Endothelial cell of umbilical vein (primary cell): Measurements from ENCODE around the gene SEC22A. TPM values are rescaled to one million over a fixed set of nuclear protein-coding genes. Genes with fewer than 3 reads are reported as not detected.

Experiments
- BruUV-seq: library from RNA; stranded (reverse); fragments of 400-500 nt; replicated peaks from 2 replicates; lab custom pipeline; 2021; lab: Mats Ljungman, UMichigan
- CTCF ChIA-PET: fragments of 300-600, 350-600 bp; sonication (Branson Sonifier 250); formaldehyde crosslinking; loops from one replicate; lab custom pipeline; 2021; ENCODE audit warnings: antibody characterized with exemption, inconsistent platforms; lab: Charles Lee
- POLR2A ChIA-PET: fragments of 300-600, 350-600 bp; sonication (Branson Sonifier 250); formaldehyde crosslinking; loops from one replicate; lab custom pipeline; 2021; ENCODE audit warnings: antibody characterized with exemption, inconsistent platforms; lab: Charles Lee
- DNase-seq: peaks from one replicate; pipeline ENCODE4 v3.0.0-alpha.2; 2011; ENCODE audit warnings: low read depth, low spot score
- FAIRE-seq: peaks from 2 replicates; lab custom pipeline; 2011; peaks lifted over from hg19 to GRCh38; lab: Jason Lieb, UNC
- H2AFZ ChIP-seq: 2 replicates; pipeline ENCODE4 v1.6.0; 2012; ENCODE audit warnings: low read depth, low read length, control low read depth, inconsistent platforms
- H3K27ac ChIP-seq: 2 replicates; pipeline ENCODE4 v1.5.1; 2011; ENCODE audit warnings: low read depth, mild to moderate bottlenecking, control low read depth, low read length, moderate library complexity; ENCODE audit not compliant: insufficient read depth
- H3K27me3 ChIP-seq, 2 experiments: 2 replicates each; pipeline versions ENCODE4 v1.6.0 to v1.6.1; 2011; ENCODE audit warnings: low read length in 2 of 2, mixed read lengths in 1 of 2; ENCODE audit not compliant: control insufficient read depth in 2 of 2, insufficient read depth in 2 of 2
- H3K36me3 ChIP-seq, 2 experiments: 2 replicates in 1 of 2; 3 replicates in 1 of 2; pipeline ENCODE4 v1.5.1; 2011; ENCODE audit warnings: low read length in 2 of 2, mild to moderate bottlenecking in 1 of 2, moderate library complexity in 1 of 2; ENCODE audit not compliant: control insufficient read depth in 2 of 2, insufficient read depth in 2 of 2; ENCODE audit errors: extremely low read depth in 1 of 2
- H3K4me1 ChIP-seq: 3 replicates; pipeline ENCODE4 v1.5.1; 2011; ENCODE audit warnings: mild to moderate bottlenecking, low read length; ENCODE audit not compliant: control insufficient read depth, insufficient read depth; ENCODE audit errors: extremely low read depth
- H3K4me2 ChIP-seq: 2 replicates; pipeline ENCODE4 v1.6.1; 2011; ENCODE audit warnings: low read length, control low read depth, mixed read lengths; ENCODE audit not compliant: insufficient read depth
- H3K4me3 ChIP-seq, 3 experiments: fragments of 200-600 bp in 1 of 3; sonication (generic), shearing (Covaris generic) in 1 of 3; replicated peaks in 1 of 3; 2 replicates each; pipeline ENCODE4 v1.5.1; 2011 to 2016; ENCODE audit warnings: control low read depth in 3 of 3, low read length in 3 of 3, mild to moderate bottlenecking in 2 of 3, inconsistent platforms in 1 of 3, low read depth in 1 of 3, moderate library complexity in 1 of 3; ENCODE audit not compliant: insufficient read depth in 1 of 3
- H3K79me2 ChIP-seq: 2 replicates; pipeline ENCODE4 v1.6.0; 2012; ENCODE audit warnings: low read length, inconsistent platforms; ENCODE audit not compliant: control insufficient read depth, insufficient read depth
- H3K9ac ChIP-seq: replicated peaks from 2 replicates; pipeline ENCODE3; 2011; ENCODE audit warnings: low read length, control low read depth; ENCODE audit not compliant: insufficient read depth; ENCODE audit errors: extremely low read depth
- H3K9me1 ChIP-seq: replicated peaks from 3 replicates; pipeline ENCODE4 v1.6.0; 2011; ENCODE audit warnings: mild to moderate bottlenecking, low read length; ENCODE audit not compliant: control insufficient read depth, insufficient read depth; ENCODE audit errors: extremely low read depth
- H3K9me3 ChIP-seq: replicated peaks from 2 replicates; pipeline ENCODE4 v1.5.1; 2012; ENCODE audit warnings: low read length, inconsistent platforms; ENCODE audit not compliant: control insufficient read depth, insufficient read depth
- H4K20me1 ChIP-seq: replicated peaks from 2 replicates; pipeline ENCODE3; 2011; ENCODE audit warnings: mild to moderate bottlenecking, low read length; ENCODE audit not compliant: control insufficient read depth, insufficient read depth; ENCODE audit errors: extremely low read depth
- EZH2 ChIP-seq: IDR thresholded peaks from 2 replicates; pipeline ENCODE4 v1.6.1; 2012; ENCODE audit warnings: borderline replicate concordance, low read depth, mild to moderate bottlenecking, moderate library complexity, low read length, inconsistent platforms; ENCODE audit not compliant: severe bottlenecking
- FOS ChIP-seq: IDR thresholded peaks from 2 replicates; pipeline ENCODE4 v1.6.1; 2011; ENCODE audit warnings: mild to moderate bottlenecking, low read length, moderate library complexity, borderline replicate concordance; ENCODE audit not compliant: insufficient read depth
- GATA2 ChIP-seq: IDR thresholded peaks from 2 replicates; pipeline ENCODE4 v1.7.0; 2011; ENCODE audit warnings: low read depth, mild to moderate bottlenecking, moderate library complexity, mixed read lengths, low read length; ENCODE audit not compliant: insufficient read length, insufficient read depth
- JUN ChIP-seq: IDR thresholded peaks from 2 replicates; pipeline ENCODE4 v1.6.1; 2011; ENCODE audit warnings: borderline replicate concordance, low read depth; ENCODE audit not compliant: insufficient read length, insufficient read depth
- MYC ChIP-seq: IDR thresholded peaks from one replicate; pipeline ENCODE4 v1.6.1; 2011; ENCODE audit warnings: mild to moderate bottlenecking, low read depth, low read length
- POLR2A ChIP-seq: IDR thresholded peaks from 2 replicates; pipeline ENCODE4 v1.6.1; 2012; ENCODE audit warnings: low read depth, mild to moderate bottlenecking, control low read depth, low read length
- POLR2AphosphoS5 ChIP-seq: IDR thresholded peaks from 2 replicates; pipeline ENCODE4 v1.6.1; 2012; ENCODE audit warnings: low read depth, mild to moderate bottlenecking, control low read depth, low read length, moderate library complexity; ENCODE audit not compliant: insufficient read depth
- dilution Hi-C: fragments of 300-500 bp; cut with MboI; formaldehyde crosslinking; loops from one replicate; pipeline ENCODE4 v1.15.0; 2019; ENCODE audit warnings: low sequenced_read_pairs; ENCODE audit not compliant: extremely low pct_ligation_motif_present
- intact Hi-C: fragments of 100-400 bp; cut with micrococcal nuclease; formaldehyde crosslinking; loops from one replicate; pipeline ENCODE4 v1.10.0; 2022
- polyA plus RNA-seq, 4 experiments: library from polyadenylated mRNA; depleted of rRNA in 3 of 4; stranded (reverse) in 3 of 4; unstranded in 1 of 4; fragments of >200 nt; gene quantifications; 2 replicates each; pipeline versions ENCODE4 v1.2.1 to v1.2.3, GENCODE V29; 2011 to 2012; ENCODE audit warnings: missing spikeins in 1 of 4
- total RNA-seq: library from RNA; stranded (reverse); gene quantifications from 2 replicates; pipeline ENCODE4 v1.2.3, GENCODE V29; 2021
- TF ChIP-seq, protein P1 (sequence below): IDR thresholded peaks from 2 replicates; pipeline ENCODE4 v1.6.1; 2011; ENCODE audit not compliant: insufficient read depth, insufficient read length
- TF ChIP-seq, protein P2 (sequence below), 2 donors: IDR thresholded peaks; 1 replicate in 1 of 2; 2 replicates in 1 of 2; pipeline ENCODE4 v1.5.1; 2011; ENCODE audit warnings: low read length in 2 of 2, mild to moderate bottlenecking in 2 of 2, moderate library complexity in 2 of 2, control low read depth in 1 of 2, inconsistent platforms in 1 of 2, low read depth in 1 of 2; ENCODE audit not compliant: insufficient read depth in 1 of 2; ENCODE audit errors: extremely low read depth in 1 of 2

The SEC22A gene
- total and polyA plus RNA-seq, 2 donors (not counting 3 experiments of a cell fraction or from before 2014, with no cell fraction given) = 20.1 to 26.8 TPM

DNA sequence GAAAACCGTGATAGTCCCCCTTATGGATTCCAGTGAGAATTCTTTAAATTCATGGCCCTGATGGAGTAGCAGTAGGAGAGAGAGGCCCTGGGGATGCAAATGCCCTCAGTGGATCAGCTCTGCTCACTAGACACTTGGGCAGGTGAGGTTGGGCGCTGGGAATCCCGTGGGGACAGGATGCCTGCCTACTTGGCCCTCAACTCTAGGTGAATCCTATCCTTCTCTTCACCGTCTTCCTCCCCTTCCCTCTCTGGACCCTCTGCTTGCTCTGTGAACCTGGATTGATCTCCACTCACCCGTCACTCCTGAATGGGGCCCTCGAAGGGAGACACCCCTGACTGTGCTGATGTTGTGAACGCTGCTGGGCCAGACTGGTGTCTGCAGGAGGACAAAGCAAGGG is 77.4 kb downstream of the SEC22A start:
- no peaks in the 10 kb centered on the region for H3K79me2 ChIP-seq
- H3K27me3 ChIP-seq = no peaks in the 10 kb centered on the region
- TF ChIP-seq GATA2 (no peak), MYC (no peak), JUN (no peak), POLR2A (no peak), EZH2 (no peak), FOS (no peak), POLR2AphosphoS5 (no peak)
- TF ChIP-seq, protein P1, sequence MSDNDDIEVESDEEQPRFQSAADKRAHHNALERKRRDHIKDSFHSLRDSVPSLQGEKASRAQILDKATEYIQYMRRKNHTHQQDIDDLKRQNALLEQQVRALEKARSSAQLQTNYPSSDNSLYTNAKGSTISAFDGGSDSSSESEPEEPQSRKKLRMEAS = no peak
- TF ChIP-seq, protein P2, sequence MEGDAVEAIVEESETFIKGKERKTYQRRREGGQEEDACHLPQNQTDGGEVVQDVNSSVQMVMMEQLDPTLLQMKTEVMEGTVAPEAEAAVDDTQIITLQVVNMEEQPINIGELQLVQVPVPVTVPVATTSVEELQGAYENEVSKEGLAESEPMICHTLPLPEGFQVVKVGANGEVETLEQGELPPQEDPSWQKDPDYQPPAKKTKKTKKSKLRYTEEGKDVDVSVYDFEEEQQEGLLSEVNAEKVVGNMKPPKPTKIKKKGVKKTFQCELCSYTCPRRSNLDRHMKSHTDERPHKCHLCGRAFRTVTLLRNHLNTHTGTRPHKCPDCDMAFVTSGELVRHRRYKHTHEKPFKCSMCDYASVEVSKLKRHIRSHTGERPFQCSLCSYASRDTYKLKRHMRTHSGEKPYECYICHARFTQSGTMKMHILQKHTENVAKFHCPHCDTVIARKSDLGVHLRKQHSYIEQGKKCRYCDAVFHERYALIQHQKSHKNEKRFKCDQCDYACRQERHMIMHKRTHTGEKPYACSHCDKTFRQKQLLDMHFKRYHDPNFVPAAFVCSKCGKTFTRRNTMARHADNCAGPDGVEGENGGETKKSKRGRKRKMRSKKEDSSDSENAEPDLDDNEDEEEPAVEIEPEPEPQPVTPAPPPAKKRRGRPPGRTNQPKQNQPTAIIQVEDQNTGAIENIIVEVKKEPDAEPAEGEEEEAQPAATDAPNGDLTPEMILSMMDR (IDR thresholded peaks at IDR 0.05; ENCODE audit: extremely low read depth in 1 of 2, insufficient read depth in 1 of 2, low read depth in 1 of 2, low read length in 2 of 2) = no peak
- H3K9me1 ChIP-seq = no peaks in the 10 kb centered on the region
- H3K9me3 ChIP-seq = no peaks in the 10 kb centered on the region
- ChIA-PET POLR2A (no interaction called here), CTCF (no interaction called here)
- H3K9ac ChIP-seq = no peak overlapping the region
- H3K4me2 ChIP-seq = no peak overlapping the region
- no peak overlapping the region for H3K4me3 ChIP-seq
- intact Hi-C loops (no loop called here), dilution Hi-C loops (no loop called here)
- no peaks in the 10 kb centered on the region for H3K4me1 ChIP-seq
- H2AFZ ChIP-seq = no peak overlapping the region
- no peaks in the 10 kb centered on the region for H3K36me3 ChIP-seq
- no peaks in the 10 kb centered on the region for H4K20me1 ChIP-seq
- no peak overlapping the region for H3K27ac ChIP-seq
- BruUV-seq = no TSS peak
- no peak for FAIRE-seq
- DNase-seq = no peak
